RWPE2 (cell line): ENCODE measurements around the gene STK10.

Source experiments
- ATAC-seq: fragments of 200-7000 bp; cut with Tn5 transposase; 3 replicates; pipeline ENCODE4 v1.9.1; 2021; ENCODE audit warnings: low read depth
- DNase-seq: peaks from one replicate; pipeline ENCODE4 v3.0.0-alpha.2; 2020; ENCODE audit warnings: low spot score
- H3K27ac ChIP-seq: fragments of 450-650 bp; 2 replicates; pipeline ENCODE4 v1.5.1; 2017; ENCODE audit warnings: mild to moderate bottlenecking; ENCODE audit not compliant: poor library complexity, severe bottlenecking
- H3K27me3 ChIP-seq: fragments of 250-450 bp; sonication (Bioruptor Pico); 2 replicates; pipeline ENCODE4 v1.5.1; 2021; ENCODE audit warnings: mild to moderate bottlenecking, moderate library complexity; ENCODE audit not compliant: insufficient read depth, poor library complexity, severe bottlenecking
- H3K36me3 ChIP-seq: fragments of 250-450 bp; sonication (Bioruptor Pico); 2 replicates; pipeline ENCODE4 v1.5.1; 2020; ENCODE audit warnings: low read depth, mild to moderate bottlenecking, moderate library complexity
- H3K4me1 ChIP-seq: fragments of 250-450 bp; sonication (Bioruptor Pico); 2 replicates; pipeline ENCODE4 v1.5.1; 2021; ENCODE audit warnings: mild to moderate bottlenecking, moderate library complexity; ENCODE audit not compliant: insufficient read depth, poor library complexity, severe bottlenecking
- H3K4me3 ChIP-seq: fragments of 250-450 bp; sonication (Bioruptor Pico); 2 replicates; pipeline ENCODE4 v1.5.1; 2021; ENCODE audit warnings: mild to moderate bottlenecking, moderate library complexity; ENCODE audit not compliant: severe bottlenecking
- H3K9me3 ChIP-seq: fragments of 250-450 bp; sonication (Bioruptor Pico); 2 replicates; pipeline ENCODE4 v1.5.1; 2021; ENCODE audit warnings: mild to moderate bottlenecking, moderate library complexity; ENCODE audit not compliant: severe bottlenecking
- CTCF ChIP-seq: fragments of 450-650 bp; IDR thresholded peaks from one replicate; pipeline ENCODE4 v1.5.1; 2017; ENCODE audit warnings: mild to moderate bottlenecking, moderate library complexity; ENCODE audit not compliant: poor library complexity, severe bottlenecking

The STK10 gene

GRCh38 chr5:172007175-172008110 is 180.6 kb downstream of the STK10 start:
- no peak; the same call in 2 of the 3 replicates for ATAC-seq
- Histone ChIP-seq H3K9me3 (no peaks in the 10 kb centered on the region), H3K27ac (peak overlapping the region; percentile 74), H3K4me3 (peak overlapping the region; percentile 93), H3K36me3 (no peaks in the 10 kb centered on the region), H3K4me1 (peaks cover 39% of the 10 kb centered on the region), H3K27me3 (no peaks in the 10 kb centered on the region)
- no peak for DNase-seq
- no peak for TF ChIP-seq CTCF

- H3K9me3 ChIP-seq = no peaks in the 10 kb centered on the region
- TF ChIP-seq CTCF = no peak
Observed at GRCh38 chr5:172006321-172007174, 181.5 kb downstream of the STK10 start, which contains the start of gene FBXW11. TSS of gene FBXW11 (minus strand) at chr5:172006638. CDS start at chr5:172006502, 136 bp downstream.

GRCh38 chr5:172005708-172006320 is 182.2 kb downstream of the STK10 start:
- DNase-seq (no peak), ATAC-seq (peak; percentile 3)
- H3K4me3 ChIP-seq = peak overlapping the region; percentile 93
- no peaks in the 10 kb centered on the region; the same call in 1 of the 2 replicates for H3K36me3 ChIP-seq
- peaks cover 39% of the 10 kb centered on the region for H3K4me1 ChIP-seq
- no peaks in the 10 kb centered on the region for H3K9me3 ChIP-seq
- H3K27me3 ChIP-seq = no peaks in the 10 kb centered on the region
- TF ChIP-seq CTCF = no peak
- peak overlapping the region; percentile 74 for H3K27ac ChIP-seq

More at GRCh38 chr5:172006321-172007174, 181.5 kb downstream of the STK10 start, which contains the start of gene FBXW11:
- ATAC-seq = peak; percentile 84
- peaks cover 39% of the 10 kb centered on the region for H3K4me1 ChIP-seq
- H3K27me3 ChIP-seq = no peaks in the 10 kb centered on the region
- H3K27ac ChIP-seq = peak within 1 kb of the TSS; percentile 74
- peak within 1 kb of the TSS; percentile 93 for H3K4me3 ChIP-seq
- no peaks in the 10 kb centered on the region; the same call in 1 of the 2 replicates for H3K36me3 ChIP-seq
- DNase-seq = peak; percentile 99

- peaks cover 39% of the 10 kb centered on the region for H3K4me1 ChIP-seq
- DNase-seq (no peak), ATAC-seq (no peak)
- H3K27ac ChIP-seq = peak overlapping the region; percentile 74
- H3K9me3 ChIP-seq = no peaks in the 10 kb centered on the region
- TF ChIP-seq CTCF = no peak
- no peaks in the 10 kb centered on the region; the same call in 1 of the 2 replicates for H3K36me3 ChIP-seq
- peak overlapping the region; percentile 93 for H3K4me3 ChIP-seq
- no peaks in the 10 kb centered on the region for H3K27me3 ChIP-seq
Observed at GRCh38 chr5:172004824-172005237, 183.2 kb downstream of the STK10 start.
